ENCODE results near the gene RAPGEF3.

Gene RAPGEF3

DNA sequence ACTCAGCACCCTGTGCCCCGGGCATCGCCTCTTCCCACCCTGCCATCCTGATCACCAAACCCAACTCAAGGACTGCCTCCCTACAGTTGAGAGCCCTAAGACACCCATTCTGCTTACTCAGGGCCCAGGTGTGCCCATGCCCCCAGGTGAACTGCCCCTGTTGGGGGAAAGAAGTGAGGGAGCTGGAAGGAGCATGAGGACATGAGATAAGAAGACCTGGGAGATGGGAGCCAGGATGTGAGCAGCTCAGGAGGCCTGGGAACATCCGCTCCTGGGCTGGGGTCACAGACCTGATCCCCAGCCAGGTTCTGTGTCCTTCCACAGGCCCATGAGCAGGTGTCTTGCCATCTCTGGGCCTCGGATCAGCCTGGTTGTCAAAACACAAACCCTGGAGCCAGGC, 6.6 kb downstream of the RAPGEF3 start:
- peaks cover 0 to 10% of the 10 kb centered on the region in 2 donors for H3K4me1 ChIP-seq (ENCODE audit: control insufficient read depth in 1 of 2, insufficient read depth in 2 of 2, low read length in 2 of 2)
- H3K27me3 ChIP-seq (ENCODE audit: low read depth, low read length): no peaks in the 10 kb centered on the region
- H3K27ac ChIP-seq (ENCODE audit: low read length): no peak overlapping the region
- no peak overlapping the region for H3K4me3 ChIP-seq (ENCODE audit: low read depth in 1 of 2, low read length in 2 of 2)
- H3K9me3 ChIP-seq (ENCODE audit: control insufficient read depth in 1 of 2, low read length in 2 of 2): no peaks in the 10 kb centered on the region
- H3K36me3 ChIP-seq (ENCODE audit: control insufficient read depth in 1 of 2, insufficient read depth in 2 of 2, low read length in 2 of 2): no peaks in the 10 kb centered on the region

DNA sequence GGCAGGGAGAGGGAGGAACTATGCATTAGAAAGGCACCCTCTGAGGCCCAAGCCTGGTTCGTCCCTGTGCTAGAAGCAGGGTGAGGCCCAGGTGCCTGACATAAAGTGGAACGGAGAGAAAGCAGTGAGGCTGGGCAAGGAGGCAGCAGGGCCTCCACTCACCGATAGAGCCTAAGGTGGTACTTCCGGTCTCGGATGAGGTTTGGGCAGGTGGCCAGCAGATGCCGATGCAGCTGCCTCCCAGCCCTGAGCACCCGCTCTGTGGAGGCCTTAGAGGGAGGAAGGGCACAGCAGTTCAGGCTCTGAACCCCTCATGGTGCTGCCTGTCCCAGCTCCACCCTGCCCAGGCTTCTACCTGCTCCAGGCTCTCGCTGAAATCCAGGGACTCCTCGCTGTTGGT, 7.1 kb downstream of the RAPGEF3 start:
- H3K27ac ChIP-seq (ENCODE audit: low read length): no peak overlapping the region
- H3K4me1 ChIP-seq (ENCODE audit: control insufficient read depth in 1 of 2, insufficient read depth in 2 of 2, low read length in 2 of 2): peaks cover 0 to 10% of the 10 kb centered on the region in 2 donors
- no peak overlapping the region for H3K4me3 ChIP-seq (ENCODE audit: low read depth in 1 of 2, low read length in 2 of 2)
- no peaks in the 10 kb centered on the region for H3K27me3 ChIP-seq (ENCODE audit: low read depth, low read length)
- H3K36me3 ChIP-seq (ENCODE audit: control insufficient read depth in 1 of 2, insufficient read depth in 2 of 2, low read length in 2 of 2): no peaks in the 10 kb centered on the region
- no peaks in the 10 kb centered on the region for H3K9me3 ChIP-seq (ENCODE audit: control insufficient read depth in 1 of 2, low read length in 2 of 2)

DNA sequence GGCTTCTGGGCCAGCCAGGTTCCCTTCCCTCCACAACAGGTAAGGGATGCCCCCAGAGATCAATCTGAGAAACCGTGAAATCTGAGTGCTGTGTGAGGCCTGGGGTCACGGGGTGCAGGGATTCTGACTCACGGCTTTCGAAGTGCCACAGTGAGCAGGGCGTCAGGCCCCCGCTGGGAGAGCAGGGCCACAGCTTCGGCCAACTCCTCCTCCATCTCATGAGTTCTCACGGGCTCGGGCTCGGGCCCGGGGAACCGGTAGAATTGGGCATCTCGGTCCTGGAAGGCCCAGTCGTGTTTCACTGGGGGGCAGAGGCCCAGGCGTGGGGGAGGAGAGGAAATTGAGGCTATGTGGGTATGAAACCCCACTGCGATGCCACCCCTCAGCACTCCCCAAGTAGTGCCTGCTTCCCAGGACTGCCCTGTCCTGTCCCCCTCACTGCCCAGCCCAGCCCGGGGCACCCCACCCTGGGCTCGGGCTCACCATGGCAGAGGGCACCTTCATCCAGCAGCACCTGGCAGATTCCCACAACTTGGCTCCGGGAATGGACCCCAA, 7.7 kb downstream of the RAPGEF3 start:
- H3K27me3 ChIP-seq (ENCODE audit: low read depth, low read length): no peaks in the 10 kb centered on the region
- H3K4me1 ChIP-seq (ENCODE audit: control insufficient read depth in 1 of 2, insufficient read depth in 2 of 2, low read length in 2 of 2): peaks cover 0 to 10% of the 10 kb centered on the region in 2 donors
- H3K36me3 ChIP-seq (ENCODE audit: control insufficient read depth in 1 of 2, insufficient read depth in 2 of 2, low read length in 2 of 2): no peaks in the 10 kb centered on the region
- no peak overlapping the region for H3K27ac ChIP-seq (ENCODE audit: low read length)
- H3K9me3 ChIP-seq (ENCODE audit: control insufficient read depth in 1 of 2, low read length in 2 of 2): no peaks in the 10 kb centered on the region
- no peak overlapping the region for H3K4me3 ChIP-seq (ENCODE audit: low read depth in 1 of 2, low read length in 2 of 2)

DNA sequence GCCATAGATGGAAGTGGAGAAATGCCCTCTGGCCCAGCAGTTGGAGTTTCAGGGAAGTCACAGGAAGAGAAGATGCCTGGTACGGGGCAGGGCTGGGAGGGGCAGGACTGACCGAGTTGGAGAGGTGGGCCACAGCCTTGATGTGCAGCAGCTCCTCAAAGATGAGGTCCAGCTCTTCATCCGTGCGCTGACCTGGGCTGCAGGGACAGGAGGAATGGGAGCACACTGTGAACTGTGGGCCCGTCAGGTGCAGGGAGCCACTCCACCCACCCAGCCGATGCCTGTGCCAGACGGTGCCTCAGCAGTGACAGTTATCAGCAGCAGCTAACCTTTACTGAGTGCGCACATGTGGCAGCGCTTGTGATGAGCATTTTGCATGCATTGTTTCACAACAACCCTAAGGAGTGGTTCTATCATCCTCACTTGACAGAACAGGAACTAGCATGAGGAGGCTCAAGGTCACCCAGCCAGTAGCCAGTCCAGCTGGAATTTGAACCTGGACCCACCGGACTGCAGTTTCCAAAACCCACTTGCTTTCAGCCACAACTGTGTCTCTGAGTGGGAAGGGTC, 8.4 kb downstream of the RAPGEF3 start:
- H3K4me3 ChIP-seq (ENCODE audit: low read depth in 1 of 2, low read length in 2 of 2): no peak overlapping the region
- no peaks in the 10 kb centered on the region for H3K27me3 ChIP-seq (ENCODE audit: low read depth, low read length)
- peaks cover 0 to 7% of the 10 kb centered on the region in 2 donors for H3K4me1 ChIP-seq (ENCODE audit: control insufficient read depth in 1 of 2, insufficient read depth in 2 of 2, low read length in 2 of 2)
- no peak overlapping the region for H3K27ac ChIP-seq (ENCODE audit: low read length)
- H3K9me3 ChIP-seq (ENCODE audit: control insufficient read depth in 1 of 2, low read length in 2 of 2): no peaks in the 10 kb centered on the region
- H3K36me3 ChIP-seq (ENCODE audit: control insufficient read depth in 1 of 2, insufficient read depth in 2 of 2, low read length in 2 of 2): no peaks in the 10 kb centered on the region

DNA sequence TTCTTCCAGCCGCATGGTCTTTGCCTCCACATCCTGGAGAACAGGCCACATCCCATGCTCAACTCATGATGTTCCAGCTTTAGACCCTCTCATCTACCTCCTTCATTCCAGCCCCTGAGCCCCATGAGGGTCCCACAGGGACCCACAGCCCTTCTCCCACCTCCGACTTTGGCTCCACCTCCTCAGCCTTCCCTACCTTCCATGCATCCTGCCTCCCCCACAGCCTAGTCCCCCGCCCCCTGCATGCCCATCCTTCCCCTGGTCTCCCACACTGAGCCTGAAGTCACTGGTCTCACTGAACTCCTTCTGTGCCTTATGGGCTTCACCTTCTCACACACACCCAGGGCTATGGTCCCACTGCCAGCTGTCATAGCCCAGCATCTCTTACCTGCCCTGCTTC, 9.8 kb downstream of the RAPGEF3 start:
- no peak overlapping the region for H3K27ac ChIP-seq (ENCODE audit: low read length)
- H3K36me3 ChIP-seq (ENCODE audit: control insufficient read depth in 1 of 2, insufficient read depth in 2 of 2, low read length in 2 of 2): no peaks in the 10 kb centered on the region
- H3K9me3 ChIP-seq (ENCODE audit: control insufficient read depth in 1 of 2, low read length in 2 of 2): no peaks in the 10 kb centered on the region
- H3K4me1 ChIP-seq (ENCODE audit: control insufficient read depth in 1 of 2, insufficient read depth in 2 of 2, low read length in 2 of 2): no peaks in the 10 kb centered on the region
- H3K27me3 ChIP-seq (ENCODE audit: low read depth, low read length): no peaks in the 10 kb centered on the region
- no peak overlapping the region for H3K4me3 ChIP-seq (ENCODE audit: low read depth in 1 of 2, low read length in 2 of 2)

DNA sequence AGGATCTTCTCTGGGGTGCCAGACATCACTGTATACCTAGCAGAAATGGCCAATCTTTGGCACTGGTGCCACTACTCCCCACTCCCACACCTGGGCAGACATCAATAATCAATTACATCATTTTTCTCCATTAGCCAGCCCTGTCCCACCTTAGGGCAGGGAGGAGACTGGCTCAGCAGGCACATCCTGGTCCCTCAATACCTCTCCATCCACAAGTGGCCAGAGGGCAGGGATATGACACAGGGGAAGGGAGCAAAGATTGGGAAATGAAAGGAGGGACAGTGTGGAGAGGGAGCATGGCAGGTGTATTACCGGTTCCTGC, 10.2 kb downstream of the RAPGEF3 start:
- no peaks in the 10 kb centered on the region for H3K36me3 ChIP-seq (ENCODE audit: control insufficient read depth in 1 of 2, insufficient read depth in 2 of 2, low read length in 2 of 2)
- no peak overlapping the region for H3K4me3 ChIP-seq (ENCODE audit: low read depth in 1 of 2, low read length in 2 of 2)
- no peaks in the 10 kb centered on the region for H3K27me3 ChIP-seq (ENCODE audit: low read depth, low read length)
- no peaks in the 10 kb centered on the region for H3K4me1 ChIP-seq (ENCODE audit: control insufficient read depth in 1 of 2, insufficient read depth in 2 of 2, low read length in 2 of 2)
- H3K9me3 ChIP-seq (ENCODE audit: control insufficient read depth in 1 of 2, low read length in 2 of 2): no peaks in the 10 kb centered on the region
- H3K27ac ChIP-seq (ENCODE audit: low read length): no peak overlapping the region

DNA sequence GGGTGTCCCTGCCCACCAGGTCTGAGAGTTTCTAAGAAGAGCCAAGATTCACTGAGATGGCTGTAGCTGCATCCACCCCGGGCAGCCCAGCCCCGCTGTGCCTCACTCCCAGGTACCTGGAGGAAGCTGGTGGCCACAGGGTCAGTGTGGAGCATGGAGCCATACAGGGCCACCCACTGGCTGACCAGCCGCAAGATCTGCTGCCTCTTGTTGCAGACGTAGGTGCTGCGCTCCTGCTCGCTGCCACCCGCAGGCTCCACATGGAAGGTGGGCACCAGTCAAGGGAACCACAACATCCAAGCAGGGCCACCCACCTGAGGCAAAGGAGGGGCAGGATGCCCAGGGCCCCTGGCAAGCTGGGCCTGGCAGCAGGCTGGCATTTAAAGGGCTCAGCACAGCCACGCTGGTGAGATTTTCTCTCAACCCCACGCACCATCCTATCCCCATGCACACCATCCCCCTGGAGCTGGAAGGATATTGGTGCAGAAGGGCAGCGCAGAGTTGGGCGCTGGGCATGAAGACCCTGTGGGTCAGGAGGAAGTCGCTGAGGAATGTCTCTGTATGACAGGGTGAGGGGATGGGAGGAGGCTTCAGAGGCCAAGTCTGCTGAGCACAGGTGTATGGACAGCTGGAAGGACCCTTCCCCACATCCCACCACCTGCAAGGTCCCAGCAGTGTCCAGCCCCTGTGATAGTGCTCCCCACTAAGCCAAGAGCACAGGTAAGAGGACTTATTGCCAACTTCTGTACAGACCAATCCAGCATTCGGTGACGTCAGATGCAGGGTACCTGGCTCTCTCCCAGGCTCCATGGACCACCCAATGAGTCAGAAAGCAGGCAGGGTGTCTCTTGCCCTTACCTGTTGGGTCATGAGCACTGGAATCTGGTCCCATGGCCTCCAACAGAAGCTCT, 10.8 kb downstream of the RAPGEF3 start:
- no peaks in the 10 kb centered on the region for H3K36me3 ChIP-seq (ENCODE audit: control insufficient read depth in 1 of 2, insufficient read depth in 2 of 2, low read length in 2 of 2)
- no peak overlapping the region for H3K27ac ChIP-seq (ENCODE audit: low read length)

DNA sequence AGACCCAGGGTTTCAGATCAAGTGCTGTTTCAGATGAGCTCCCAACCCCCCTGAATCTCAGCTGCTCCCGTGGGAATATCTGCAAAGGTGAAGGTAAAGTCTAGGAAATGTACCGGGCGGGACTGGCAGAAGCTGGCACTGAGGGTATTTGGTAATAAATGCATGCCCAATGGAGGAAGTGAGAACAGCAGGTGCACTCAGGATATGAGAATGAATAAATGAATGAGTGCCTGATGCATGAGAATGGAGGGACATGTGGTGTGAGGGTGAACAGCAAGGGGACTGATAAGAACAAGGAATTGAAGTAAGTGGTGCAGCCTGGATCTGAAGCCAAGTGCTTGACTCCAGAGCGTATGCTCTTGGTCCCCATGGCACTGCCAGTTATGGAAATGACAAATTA, 11.6 kb downstream of the RAPGEF3 start:
- H3K4me1 ChIP-seq (ENCODE audit: control insufficient read depth in 1 of 2, insufficient read depth in 2 of 2, low read length in 2 of 2): no peaks in the 10 kb centered on the region
- no peaks in the 10 kb centered on the region for H3K27me3 ChIP-seq (ENCODE audit: low read depth, low read length)
- no peak overlapping the region for H3K4me3 ChIP-seq (ENCODE audit: low read depth in 1 of 2, low read length in 2 of 2)
- H3K36me3 ChIP-seq (ENCODE audit: control insufficient read depth in 1 of 2, insufficient read depth in 2 of 2, low read length in 2 of 2): no peaks in the 10 kb centered on the region
- H3K27ac ChIP-seq (ENCODE audit: low read length): no peak overlapping the region
- H3K9me3 ChIP-seq (ENCODE audit: control insufficient read depth in 1 of 2, low read length in 2 of 2): no peaks in the 10 kb centered on the region

More for the DNA sequence above, 10.8 kb downstream of the RAPGEF3 start:
- H3K4me1 ChIP-seq (ENCODE audit: control insufficient read depth in 1 of 2, insufficient read depth in 2 of 2, low read length in 2 of 2): no peaks in the 10 kb centered on the region
- H3K9me3 ChIP-seq (ENCODE audit: control insufficient read depth in 1 of 2, low read length in 2 of 2): no peaks in the 10 kb centered on the region
- no peak overlapping the region for H3K4me3 ChIP-seq (ENCODE audit: low read depth in 1 of 2, low read length in 2 of 2)
- H3K27me3 ChIP-seq (ENCODE audit: low read depth, low read length): no peaks in the 10 kb centered on the region

DNA sequence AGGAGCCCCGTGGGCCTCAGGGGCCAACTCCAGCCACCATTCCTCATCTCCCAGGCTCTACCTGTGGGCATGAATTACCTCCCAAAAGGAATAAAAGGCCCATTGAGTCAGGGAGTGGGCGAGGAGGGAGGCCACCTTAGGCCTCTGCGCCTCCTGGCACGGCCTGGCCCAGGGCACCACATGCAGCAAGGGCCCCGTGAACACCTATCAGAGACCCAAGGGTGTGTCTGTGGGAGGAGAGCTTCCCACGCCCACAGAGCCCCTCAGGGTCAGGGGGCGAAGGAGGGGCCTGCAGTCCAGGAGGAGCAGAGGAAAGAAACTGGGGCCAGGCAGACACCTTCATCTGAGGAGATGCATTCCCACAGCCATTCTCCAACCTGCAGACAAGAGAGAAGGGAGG, 12.2 kb downstream of the RAPGEF3 start:
- H3K4me3 ChIP-seq (ENCODE audit: low read depth in 1 of 2, low read length in 2 of 2): no peak overlapping the region
- no peaks in the 10 kb centered on the region for H3K36me3 ChIP-seq (ENCODE audit: control insufficient read depth in 1 of 2, insufficient read depth in 2 of 2, low read length in 2 of 2)
- H3K27me3 ChIP-seq (ENCODE audit: low read depth, low read length): no peaks in the 10 kb centered on the region
- H3K4me1 ChIP-seq (ENCODE audit: control insufficient read depth in 1 of 2, insufficient read depth in 2 of 2, low read length in 2 of 2): peaks cover 0 to 5% of the 10 kb centered on the region in 2 donors
- H3K9me3 ChIP-seq (ENCODE audit: control insufficient read depth in 1 of 2, low read length in 2 of 2): no peaks in the 10 kb centered on the region
- no peak overlapping the region for H3K27ac ChIP-seq (ENCODE audit: low read length)

DNA sequence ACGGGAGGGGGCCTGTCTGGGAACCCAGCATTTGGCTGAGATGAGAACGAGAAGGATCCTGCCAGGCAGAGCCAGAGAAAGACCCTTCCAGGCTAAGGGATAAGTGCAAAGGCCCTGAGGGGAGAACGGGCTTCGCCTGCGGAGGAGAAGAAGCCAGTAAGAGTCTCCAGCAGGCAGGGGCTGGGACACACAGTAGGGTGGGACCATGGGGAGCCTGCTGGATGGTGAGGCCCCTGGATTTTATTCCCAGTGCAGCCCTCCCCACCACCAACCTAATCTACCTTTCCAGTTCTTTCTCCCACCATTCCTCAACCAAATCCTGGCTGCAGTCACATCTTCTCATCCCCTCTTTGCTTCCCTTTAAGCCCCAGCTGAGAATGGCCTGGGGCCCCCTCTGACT, 12.6 kb downstream of the RAPGEF3 start:
- Histone ChIP-seq H3K36me3 (ENCODE audit: control insufficient read depth in 1 of 2, insufficient read depth in 2 of 2, low read length in 2 of 2) (no peaks in the 10 kb centered on the region), H3K27me3 (ENCODE audit: low read depth, low read length) (no peaks in the 10 kb centered on the region), H3K9me3 (ENCODE audit: control insufficient read depth in 1 of 2, low read length in 2 of 2) (no peaks in the 10 kb centered on the region), H3K4me3 (ENCODE audit: low read depth in 1 of 2, low read length in 2 of 2) (no peak overlapping the region), H3K4me1 (ENCODE audit: control insufficient read depth in 1 of 2, insufficient read depth in 2 of 2, low read length in 2 of 2) (peaks cover 0 to 9% of the 10 kb centered on the region in 2 donors), H3K27ac (ENCODE audit: low read length) (no peak overlapping the region)

DNA sequence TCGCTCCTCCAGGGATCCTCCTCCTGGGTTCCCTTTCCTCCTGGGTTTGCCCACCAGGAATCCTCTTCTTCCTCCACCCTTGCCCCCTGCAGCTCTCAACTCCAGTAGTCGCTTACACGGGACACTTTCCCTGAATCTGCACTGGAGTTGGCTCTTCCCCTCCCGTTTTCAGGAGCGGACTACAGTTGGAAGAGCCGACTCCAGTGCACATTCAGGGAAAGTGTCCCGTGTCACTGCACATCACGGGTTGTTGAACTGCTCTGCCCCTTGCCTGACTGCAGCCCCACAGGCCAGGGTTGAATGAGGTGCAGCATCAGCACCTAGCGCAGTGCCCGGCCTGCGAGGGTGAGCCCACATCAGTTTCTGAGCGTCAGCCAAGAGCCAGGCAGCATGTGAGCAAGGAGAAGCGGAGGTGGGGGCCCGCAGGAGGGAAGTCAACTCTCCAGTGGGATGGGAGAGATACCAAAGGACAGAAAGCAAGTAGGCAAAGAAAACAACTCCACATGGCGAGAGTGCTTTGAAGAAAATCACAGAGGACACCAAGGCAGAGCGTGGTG, 13.1 kb downstream of the RAPGEF3 start:
- Histone ChIP-seq H3K4me1 (ENCODE audit: control insufficient read depth in 1 of 2, insufficient read depth in 2 of 2, low read length in 2 of 2) (peaks cover 0 to 13% of the 10 kb centered on the region in 2 donors), H3K36me3 (ENCODE audit: control insufficient read depth in 1 of 2, insufficient read depth in 2 of 2, low read length in 2 of 2) (no peaks in the 10 kb centered on the region), H3K27ac (ENCODE audit: low read length) (no peak overlapping the region), H3K27me3 (ENCODE audit: low read depth, low read length) (no peaks in the 10 kb centered on the region), H3K4me3 (ENCODE audit: low read depth in 1 of 2, low read length in 2 of 2) (no peak overlapping the region), H3K9me3 (ENCODE audit: control insufficient read depth in 1 of 2, low read length in 2 of 2) (no peaks in the 10 kb centered on the region)

All from muscle layer of duodenum (tissue), 2 donors.